G401 (cell line): ENCODE measurements around the gene FXR1. TPM values are rescaled to one million over a fixed set of nuclear protein-coding genes. Genes with fewer than 3 reads are reported as not detected.
"Not testable (repeated sequence)": the region's sequence is repeated elsewhere in the genome, so short reads cannot be mapped to it uniquely, and the experiment has no call there.

Experiments used
- DNase-seq: peaks from one replicate; pipeline ENCODE4 v3.0.0-alpha.2; 2015; ENCODE audit warnings: low spot score
- in situ Hi-C: cut with HindIII; loops from 2 replicates; pipeline ENCODE4 v1.10.0; 2016; ENCODE audit warnings: low sequenced_read_pairs, mixed read lengths
- total RNA-seq: library from RNA; depleted of rRNA; stranded (reverse); fragments of >200 nt; shearing (Covaris generic); gene quantifications from 2 replicates; pipeline ENCODE4 v1.2.3, GENCODE V29; 2014; rRNA removed

Gene FXR1
- total RNA-seq, 1 experiment from 2014 or later = 142 TPM

GRCh38 chr3:180989291-180990163 is 77.1 kb downstream of the FXR1 start, which contains the start of gene DNAJC19:
Gene DNAJC19, minus strand, starts transcription at chr3:180989736. Its CDS starts 134 bp downstream, at chr3:180989602.
- peak; percentile 99 for DNase-seq
- in situ Hi-C loops = no loop called here

GRCh38 chr3:180990505-180990904 is 78.0 kb downstream of the FXR1 start:
- no peak for DNase-seq
- in situ Hi-C loops = no loop called here

GRCh38 chr3:180996415-180996932 is 84.0 kb downstream of the FXR1 start:
- no peak for DNase-seq
- in situ Hi-C loops = no loop called here

- DNase-seq, in situ Hi-C loops: not testable (repeated sequence)
Measured at GRCh38 chr3:181002331-181002730, 89.9 kb downstream of the FXR1 start.

- in situ Hi-C loops, DNase-seq: not testable (repeated sequence)
Measured at GRCh38 chr3:181003469-181003868, 91.0 kb downstream of the FXR1 start.

DNA sequence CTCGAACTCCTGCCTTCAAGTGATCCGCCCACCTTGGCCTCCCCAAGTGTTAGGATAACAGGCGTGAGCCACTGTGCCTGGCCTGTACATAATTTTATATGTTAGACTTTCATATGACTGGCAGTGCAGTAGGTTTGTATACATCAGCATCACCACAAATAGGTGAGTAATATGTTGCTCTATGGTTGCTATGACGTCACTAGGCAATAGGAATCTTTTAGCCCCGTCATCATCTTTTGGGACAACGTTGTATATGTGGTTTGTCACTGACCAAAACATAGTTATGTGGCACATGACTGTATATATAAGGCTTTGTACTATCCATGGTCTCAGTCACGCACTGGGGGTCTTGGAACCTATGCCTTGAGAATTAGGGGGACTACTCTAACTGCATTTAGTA is 94.1 kb downstream of the FXR1 start:
- DNase-seq = no peak
- in situ Hi-C loops = no loop called here

GRCh38 chr3:181007262-181007661 is 94.8 kb downstream of the FXR1 start:
- no peak for DNase-seq
- in situ Hi-C loops = no loop called here

DNA sequence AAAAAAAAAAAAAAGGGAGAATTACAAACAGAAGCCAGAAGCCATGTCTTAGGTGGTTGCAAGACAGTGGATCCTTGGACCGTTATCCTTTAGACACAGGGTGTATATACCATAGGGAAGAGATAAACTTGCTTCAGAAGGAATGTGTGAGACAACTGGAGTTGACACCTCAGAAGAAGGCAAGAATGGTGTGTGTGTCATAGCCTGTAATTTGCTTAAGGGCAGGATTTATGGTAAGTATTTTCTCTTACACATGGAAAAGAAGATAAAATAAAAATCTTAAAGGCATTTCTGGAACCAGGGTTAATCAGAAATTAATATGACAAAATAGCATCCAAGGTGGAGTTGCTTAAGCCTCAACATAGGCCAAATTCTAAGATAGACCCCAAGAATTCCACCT is 96.3 kb downstream of the FXR1 start:
- no peak for DNase-seq
- in situ Hi-C loops = no loop called here

- no peak for DNase-seq
- in situ Hi-C loops = no loop called here
Measured at GRCh38 chr3:181009225-181009624, 96.8 kb downstream of the FXR1 start.

DNA sequence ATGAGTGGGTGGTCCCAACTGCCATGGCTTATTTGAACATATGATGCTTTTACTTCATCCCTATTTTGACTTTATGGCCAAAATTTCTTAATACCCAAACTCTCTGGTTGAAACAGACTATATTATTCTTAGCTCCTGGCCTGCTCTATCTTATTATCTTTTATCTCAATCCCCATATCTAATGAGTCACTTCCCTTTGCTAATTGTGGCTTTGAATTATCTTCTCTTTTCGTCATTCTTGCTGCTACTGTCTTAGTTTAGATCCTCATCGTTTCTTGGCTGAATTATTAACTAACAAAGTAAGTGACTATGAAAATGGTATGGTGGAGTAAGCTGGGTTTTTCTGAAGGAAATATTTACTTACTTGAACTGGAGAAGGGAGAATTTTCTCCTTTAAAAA is 105.2 kb downstream of the FXR1 start:
- in situ Hi-C loops = no loop called here
- no peak for DNase-seq

GRCh38 chr3:181025204-181025603 is 112.7 kb downstream of the FXR1 start:
- DNase-seq = no peak
- in situ Hi-C loops = no loop called here

DNA sequence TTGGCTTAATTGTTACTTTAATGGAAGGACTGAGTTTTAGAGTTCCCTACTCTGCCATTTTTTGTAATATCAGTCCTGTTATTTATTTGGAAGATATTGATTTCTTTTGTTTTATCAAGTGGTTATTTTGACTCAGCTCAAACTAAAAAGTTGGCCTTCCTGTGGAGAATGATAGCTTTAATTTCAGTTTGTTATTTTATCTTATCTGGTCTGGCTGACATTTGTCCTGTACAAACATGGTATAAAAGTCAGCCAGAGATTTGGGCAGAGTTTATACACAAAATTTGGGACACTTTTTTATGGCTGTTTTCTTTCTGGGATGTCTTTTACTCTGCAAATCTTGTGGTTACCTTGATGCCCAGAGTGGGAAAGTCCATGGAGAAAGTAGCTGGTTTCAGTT is 118.5 kb downstream of the FXR1 start:
- in situ Hi-C loops = no loop called here
- no peak for DNase-seq

Other genes starting within 250 kb of the FXR1 start
- not detected in 2 replicates for gene CCDC39, start 233.2 kb upstream of the FXR1 start, total RNA-seq
- gene DNAJC19, start 77.1 kb downstream of the FXR1 start, total RNA-seq = 55.2 and 59.0 TPM in 2 replicates